GM21737 (cell line): ENCODE measurements around the gene LSAMP.
"Not testable (repeated sequence)": the region's sequence is repeated elsewhere in the genome, so short reads cannot be mapped to it uniquely, and the experiment has no call there.

Experiments
- ATAC-seq: cut with Tn5 transposase; IDR thresholded peaks from one replicate; pipeline ENCODE4 v1.9.1; 2021; ENCODE audit warnings: mild to moderate bottlenecking, moderate library complexity; ENCODE audit not compliant: unreplicated experiment

LSAMP gene

GRCh38 chr3:115857518-115858136 lies 587.7 kb downstream of the LSAMP start:
- ATAC-seq, result no peak

- no peak for ATAC-seq
These were observed 589.4 kb downstream of the LSAMP start for GRCh38 chr3:115855911-115856310.

GRCh38 chr3:115853104-115853503 lies 592.2 kb downstream of the LSAMP start:
- ATAC-seq, result no peak

GRCh38 chr3:115852278-115852677 lies 593.0 kb downstream of the LSAMP start:
- ATAC-seq, result no peak

- no peak for ATAC-seq
These were observed 593.7 kb downstream of the LSAMP start for GRCh38 chr3:115851571-115851970.

GRCh38 chr3:115848641-115849040 lies 596.6 kb downstream of the LSAMP start:
- no peak for ATAC-seq

GRCh38 chr3:115845986-115846385 lies 599.3 kb downstream of the LSAMP start:
- no peak for ATAC-seq

GRCh38 chr3:115844729-115845128 lies 600.6 kb downstream of the LSAMP start:
- not testable (repeated sequence) for ATAC-seq

- ATAC-seq, result no peak
These were observed 602.1 kb downstream of the LSAMP start for GRCh38 chr3:115843206-115843605.

- no peak for ATAC-seq
These were observed 606.0 kb downstream of the LSAMP start for GRCh38 chr3:115839246-115839645.

- ATAC-seq, result no peak
These were observed 606.5 kb downstream of the LSAMP start for GRCh38 chr3:115838786-115839185.

- ATAC-seq, result no peak
These were observed 608.3 kb downstream of the LSAMP start for GRCh38 chr3:115836944-115837343.

GRCh38 chr3:115835946-115836345 lies 609.3 kb downstream of the LSAMP start:
- ATAC-seq, result no peak

GRCh38 chr3:115834068-115834467 lies 611.2 kb downstream of the LSAMP start:
- no peak for ATAC-seq

- ATAC-seq, result no peak
These were observed 612.2 kb downstream of the LSAMP start for GRCh38 chr3:115833074-115833473.

- ATAC-seq, result no peak
These were observed 613.0 kb downstream of the LSAMP start for GRCh38 chr3:115832265-115832664.

GRCh38 chr3:115831864-115832263 lies 613.4 kb downstream of the LSAMP start:
- no peak for ATAC-seq

GRCh38 chr3:115830764-115831395 lies 614.4 kb downstream of the LSAMP start:
- no peak for ATAC-seq

GRCh38 chr3:115828401-115828800 lies 616.9 kb downstream of the LSAMP start:
- ATAC-seq, result no peak

- ATAC-seq, result no peak
These were observed 617.8 kb downstream of the LSAMP start for GRCh38 chr3:115827495-115827894.

GRCh38 chr3:115825046-115825445 lies 620.2 kb downstream of the LSAMP start:
- ATAC-seq, result no peak

GRCh38 chr3:115823083-115823482 lies 622.2 kb downstream of the LSAMP start:
- no peak for ATAC-seq

- no peak for ATAC-seq
These were observed 622.7 kb downstream of the LSAMP start for GRCh38 chr3:115822579-115822978.
